GM12874 (cell line): ENCODE data around the gene TMEM30B.

Experiments used
- CTCF ChIP-seq: IDR thresholded peaks from 2 replicates; pipeline ENCODE4 v1.5.1; 2011; ENCODE audit warnings: low read depth, mild to moderate bottlenecking, control low read depth, low read length, moderate library complexity; ENCODE audit not compliant: insufficient read depth

The TMEM30B gene

GRCh38 chr14:61315313-61315712, 34.2 kb upstream of the TMEM30B start:
- TF ChIP-seq CTCF, result no peak

- no peak for TF ChIP-seq CTCF
These were observed 27.1 kb upstream of the TMEM30B start for GRCh38 chr14:61308198-61308597.

- no peak for TF ChIP-seq CTCF
These were observed 23.6 kb upstream of the TMEM30B start for GRCh38 chr14:61304688-61305087.

GRCh38 chr14:61300754-61301153, 19.6 kb upstream of the TMEM30B start:
- TF ChIP-seq CTCF, result no peak

GRCh38 chr14:61300209-61300608, 19.1 kb upstream of the TMEM30B start:
- TF ChIP-seq CTCF, result no peak

GRCh38 chr14:61298824-61299223, 17.7 kb upstream of the TMEM30B start:
- no peak for TF ChIP-seq CTCF

GRCh38 chr14:61297581-61297980, 16.4 kb upstream of the TMEM30B start:
- TF ChIP-seq CTCF, result no peak
